ENCODE data around the gene LCOR. TPM values are rescaled to one million over a fixed set of nuclear protein-coding genes. Genes with fewer than 3 reads are reported as not detected.

LCOR gene
- total and polyA plus RNA-seq, 2 donors (not counting 1 experiment from before 2014, with no cell fraction given) = 15.0 to 15.7 TPM

DNA sequence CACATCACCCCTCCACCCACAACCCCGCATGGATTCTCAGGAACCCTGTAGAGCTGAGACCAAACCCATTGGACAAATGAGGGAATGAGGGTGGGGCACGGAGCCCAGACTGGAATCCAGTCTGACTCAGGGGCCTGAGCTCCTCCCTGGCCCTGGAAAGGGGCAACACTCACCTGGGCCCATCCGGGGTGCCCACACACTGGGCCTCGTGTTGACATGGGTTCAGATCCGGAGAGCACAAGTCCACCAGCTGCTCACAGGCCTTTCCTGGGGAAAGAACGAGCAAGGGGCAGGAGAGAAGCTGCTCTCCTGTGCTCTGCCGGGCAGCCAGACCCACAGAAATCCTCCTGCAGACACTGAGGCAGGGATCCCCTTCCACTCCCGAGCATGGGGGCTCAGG is 181.5 kb downstream of the LCOR start:
- no peak for DNase-seq (ENCODE audit: low read depth in 2 of 2)
- no peaks in the 10 kb centered on the region for H3K79me2 ChIP-seq (ENCODE audit: control insufficient read depth, insufficient read depth, low read length)
- no peaks in the 10 kb centered on the region for H3K9me3 ChIP-seq (ENCODE audit: control insufficient read depth, insufficient read depth, low read depth, low read length)
- H3K4me2 ChIP-seq (ENCODE audit: extremely low read depth, insufficient read depth, low read length) = no peak overlapping the region
- TF ChIP-seq EZH2 (IDR thresholded peaks at IDR 0.05; ENCODE audit: low read length, missing control alignments) = no peak
- TF ChIP-seq, protein P1, sequence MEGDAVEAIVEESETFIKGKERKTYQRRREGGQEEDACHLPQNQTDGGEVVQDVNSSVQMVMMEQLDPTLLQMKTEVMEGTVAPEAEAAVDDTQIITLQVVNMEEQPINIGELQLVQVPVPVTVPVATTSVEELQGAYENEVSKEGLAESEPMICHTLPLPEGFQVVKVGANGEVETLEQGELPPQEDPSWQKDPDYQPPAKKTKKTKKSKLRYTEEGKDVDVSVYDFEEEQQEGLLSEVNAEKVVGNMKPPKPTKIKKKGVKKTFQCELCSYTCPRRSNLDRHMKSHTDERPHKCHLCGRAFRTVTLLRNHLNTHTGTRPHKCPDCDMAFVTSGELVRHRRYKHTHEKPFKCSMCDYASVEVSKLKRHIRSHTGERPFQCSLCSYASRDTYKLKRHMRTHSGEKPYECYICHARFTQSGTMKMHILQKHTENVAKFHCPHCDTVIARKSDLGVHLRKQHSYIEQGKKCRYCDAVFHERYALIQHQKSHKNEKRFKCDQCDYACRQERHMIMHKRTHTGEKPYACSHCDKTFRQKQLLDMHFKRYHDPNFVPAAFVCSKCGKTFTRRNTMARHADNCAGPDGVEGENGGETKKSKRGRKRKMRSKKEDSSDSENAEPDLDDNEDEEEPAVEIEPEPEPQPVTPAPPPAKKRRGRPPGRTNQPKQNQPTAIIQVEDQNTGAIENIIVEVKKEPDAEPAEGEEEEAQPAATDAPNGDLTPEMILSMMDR (conservative IDR thresholded peaks at IDR 0.05 in 1 of 2, IDR thresholded peaks at IDR 0.05 in 1 of 2; ENCODE audit: low read depth in 1 of 2, low read length in 2 of 2) = no peak
- H3K4me3 ChIP-seq (replicated peaks in 1 of 4; ENCODE audit: control extremely low read depth in 1 of 4, insufficient read depth in 1 of 4, low read depth in 3 of 4, low read length in 4 of 4) = no peak overlapping the region
- no peaks in the 10 kb centered on the region for H4K20me1 ChIP-seq (ENCODE audit: control insufficient read depth, extremely low read depth, insufficient read depth, low read length)
- no peaks in the 10 kb centered on the region for H3K27me3 ChIP-seq (ENCODE audit: control insufficient read depth, insufficient read depth, low read length)
- H3K27ac ChIP-seq (ENCODE audit: insufficient read depth, low read length) = no peak overlapping the region
- H3K9ac ChIP-seq (ENCODE audit: insufficient read depth, low read length) = no peak overlapping the region
- H2AFZ ChIP-seq (ENCODE audit: low read length) = no peak overlapping the region
- no peaks in the 10 kb centered on the region for H3K36me3 ChIP-seq (ENCODE audit: control insufficient read depth, insufficient read depth, low read length)
- H3K4me1 ChIP-seq (ENCODE audit: control insufficient read depth, extremely low read depth, insufficient read depth, low read length) = no peaks in the 10 kb centered on the region

DNA sequence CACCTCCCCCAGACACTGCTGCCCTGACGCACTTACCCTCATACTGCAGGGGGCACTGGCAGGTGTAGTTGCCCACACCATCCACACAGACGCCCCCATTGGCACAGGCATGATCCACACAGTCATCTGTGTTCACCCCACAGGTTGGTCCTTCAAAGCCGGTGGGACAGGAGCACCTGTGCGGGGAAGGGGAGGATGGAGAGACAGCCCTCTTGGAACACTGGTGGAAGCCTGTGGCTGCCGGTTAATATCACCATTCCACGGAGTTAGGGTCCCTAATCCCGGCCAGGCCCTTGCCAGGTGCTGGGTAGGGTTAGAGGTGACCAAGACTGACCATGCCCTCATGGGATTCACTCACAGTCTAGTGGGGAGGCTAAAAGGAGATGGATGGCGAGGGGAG is 181.9 kb downstream of the LCOR start:
- Histone ChIP-seq H3K27ac (ENCODE audit: insufficient read depth, low read length) (no peak overlapping the region), H3K27me3 (ENCODE audit: control insufficient read depth, insufficient read depth, low read length) (no peaks in the 10 kb centered on the region), H3K36me3 (ENCODE audit: control insufficient read depth, insufficient read depth, low read length) (no peaks in the 10 kb centered on the region), H3K79me2 (ENCODE audit: control insufficient read depth, insufficient read depth, low read length) (no peaks in the 10 kb centered on the region), H3K9me3 (ENCODE audit: control insufficient read depth, insufficient read depth, low read depth, low read length) (no peaks in the 10 kb centered on the region), H3K4me1 (ENCODE audit: control insufficient read depth, extremely low read depth, insufficient read depth, low read length) (no peaks in the 10 kb centered on the region), H3K9ac (ENCODE audit: insufficient read depth, low read length) (no peak overlapping the region), H3K4me2 (ENCODE audit: extremely low read depth, insufficient read depth, low read length) (no peak overlapping the region), H4K20me1 (ENCODE audit: control insufficient read depth, extremely low read depth, insufficient read depth, low read length) (no peaks in the 10 kb centered on the region), H3K4me3 (replicated peaks in 1 of 4; ENCODE audit: control extremely low read depth in 1 of 4, insufficient read depth in 1 of 4, low read depth in 3 of 4, low read length in 4 of 4) (no peak overlapping the region), H2AFZ (ENCODE audit: low read length) (no peak overlapping the region)
- DNase-seq (ENCODE audit: low read depth in 2 of 2) = no peak
- no peak for TF ChIP-seq EZH2 (IDR thresholded peaks at IDR 0.05; ENCODE audit: low read length, missing control alignments)
- TF ChIP-seq, protein P1 (conservative IDR thresholded peaks at IDR 0.05 in 1 of 2, IDR thresholded peaks at IDR 0.05 in 1 of 2; ENCODE audit: low read depth in 1 of 2, low read length in 2 of 2) = no peak

- H3K27ac ChIP-seq (ENCODE audit: insufficient read depth, low read length) = no peak overlapping the region
- no peak overlapping the region for H3K4me2 ChIP-seq (ENCODE audit: extremely low read depth, insufficient read depth, low read length)
- H3K9ac ChIP-seq (ENCODE audit: insufficient read depth, low read length) = no peak overlapping the region
- TF ChIP-seq EZH2 (IDR thresholded peaks at IDR 0.05; ENCODE audit: low read length, missing control alignments) = no peak
- TF ChIP-seq, protein P1 (conservative IDR thresholded peaks at IDR 0.05 in 1 of 2, IDR thresholded peaks at IDR 0.05 in 1 of 2; ENCODE audit: low read depth in 1 of 2, low read length in 2 of 2) = no peak
- no peaks in the 10 kb centered on the region for H4K20me1 ChIP-seq (ENCODE audit: control insufficient read depth, extremely low read depth, insufficient read depth, low read length)
- H3K79me2 ChIP-seq (ENCODE audit: control insufficient read depth, insufficient read depth, low read length) = no peaks in the 10 kb centered on the region
- H3K4me3 ChIP-seq (replicated peaks in 1 of 4; ENCODE audit: control extremely low read depth in 1 of 4, insufficient read depth in 1 of 4, low read depth in 3 of 4, low read length in 4 of 4) = no peak overlapping the region
- no peaks in the 10 kb centered on the region for H3K9me3 ChIP-seq (ENCODE audit: control insufficient read depth, insufficient read depth, low read depth, low read length)
- no peaks in the 10 kb centered on the region for H3K36me3 ChIP-seq (ENCODE audit: control insufficient read depth, insufficient read depth, low read length)
- H2AFZ ChIP-seq (ENCODE audit: low read length) = no peak overlapping the region
- H3K4me1 ChIP-seq (ENCODE audit: control insufficient read depth, extremely low read depth, insufficient read depth, low read length) = no peaks in the 10 kb centered on the region
- no peaks in the 10 kb centered on the region for H3K27me3 ChIP-seq (ENCODE audit: control insufficient read depth, insufficient read depth, low read length)
- no peak for DNase-seq (ENCODE audit: low read depth in 2 of 2)
Measured at GRCh38 chr10:97015240-97015639, 183.1 kb downstream of the LCOR start.

All from fibroblast of lung (primary cell).